Measurements from ENCODE around the gene CFAP57.

- TF ChIP-seq CTCF (conservative IDR thresholded peaks at IDR 0.05) (no peak), ZFX (IDR thresholded peaks at IDR 0.05) (no peak)
Observed at GRCh38 chr1:43156026-43156425, 16.1 kb upstream of the CFAP57 start.

All from C4-2B (cell line).